ENCODE results near the gene PABPC5.

The PABPC5 gene

DNA sequence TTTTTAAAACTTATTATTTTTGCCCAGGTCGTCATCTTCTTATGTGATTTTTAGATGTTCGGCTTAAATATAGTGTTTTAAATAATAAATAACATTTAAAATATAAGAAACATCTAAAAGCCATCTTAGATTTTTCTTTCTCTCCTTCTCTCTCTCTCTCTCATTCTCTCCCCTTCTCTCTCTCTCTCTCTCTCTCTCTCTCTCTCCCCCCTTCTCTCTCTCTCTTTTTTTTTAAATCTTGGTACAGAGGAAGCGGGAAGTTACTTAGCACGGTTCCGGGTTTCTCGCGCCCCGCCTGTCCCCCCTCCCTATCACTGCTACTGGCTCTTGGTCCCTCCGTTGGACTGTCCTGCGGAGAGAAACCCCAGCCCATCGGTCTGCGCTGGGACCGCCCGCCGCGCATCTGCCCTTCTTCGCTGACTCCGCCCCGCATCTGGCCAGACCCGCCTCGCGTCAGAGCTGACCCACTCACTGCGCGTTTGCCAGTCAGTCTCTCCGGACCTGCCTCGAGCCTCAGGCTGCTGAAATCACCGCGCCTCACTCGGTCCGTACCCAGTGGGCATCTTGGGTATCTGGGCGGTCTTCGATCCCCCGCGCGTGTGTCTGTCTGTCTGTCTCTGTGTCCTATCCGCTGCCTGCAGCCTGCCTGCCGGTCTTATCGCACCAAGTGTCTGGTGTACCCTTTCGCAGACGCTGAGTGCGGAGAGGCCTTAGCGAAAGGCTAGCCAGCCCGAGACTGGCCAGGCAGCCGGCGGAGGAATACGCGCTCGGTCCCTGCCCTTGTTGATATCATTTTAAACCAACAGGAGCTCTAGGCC, at the start of gene PABPC5:
PABPC5 (plus strand) TSS at position 489 of the 818 bp plus-strand sequence. CDS start 739 bp downstream, outside the sequence.
- DNase-seq (ENCODE audit: low read depth, low spot score): no peak

DNA sequence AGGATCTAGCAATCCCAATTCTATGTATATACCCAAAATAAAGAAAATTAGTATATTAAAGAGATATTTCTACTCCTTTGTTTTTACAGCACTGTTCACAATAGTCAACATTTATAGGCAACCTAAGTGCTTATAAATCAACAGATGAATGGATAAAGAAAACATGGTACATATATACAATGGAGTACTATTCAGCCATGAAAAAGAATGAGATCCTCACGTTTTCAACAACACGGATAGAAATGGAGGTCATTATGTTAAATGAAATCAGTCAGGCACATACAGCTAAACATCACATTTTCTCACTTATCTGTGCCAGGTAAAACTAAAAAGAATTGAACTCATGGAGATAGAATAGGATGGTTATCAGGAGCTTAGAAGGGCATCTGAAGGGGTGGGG, 45.6 kb upstream of the PABPC5 start:
- DNase-seq (ENCODE audit: low read depth, low spot score): no peak

DNA sequence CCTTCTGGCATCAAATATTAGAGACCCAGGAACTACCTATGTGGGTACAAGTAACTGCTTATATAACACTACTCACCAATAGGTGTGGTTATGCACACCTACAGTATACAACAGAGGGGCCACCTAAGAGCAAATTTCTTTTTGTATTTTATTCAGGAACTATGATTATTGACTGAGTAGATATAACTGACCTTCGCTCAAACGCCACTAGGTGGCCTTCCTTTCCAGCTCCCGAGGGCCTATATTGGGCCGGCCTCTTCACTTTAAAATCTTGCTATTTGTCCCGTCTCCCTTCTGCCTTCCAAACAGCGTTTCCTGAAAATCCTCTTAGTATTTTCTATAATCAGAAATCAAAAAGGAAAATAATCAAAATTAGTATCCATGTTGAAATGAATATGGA, 19.9 kb upstream of the PABPC5 start:
- DNase-seq (ENCODE audit: low read depth, low spot score): no peak

DNA sequence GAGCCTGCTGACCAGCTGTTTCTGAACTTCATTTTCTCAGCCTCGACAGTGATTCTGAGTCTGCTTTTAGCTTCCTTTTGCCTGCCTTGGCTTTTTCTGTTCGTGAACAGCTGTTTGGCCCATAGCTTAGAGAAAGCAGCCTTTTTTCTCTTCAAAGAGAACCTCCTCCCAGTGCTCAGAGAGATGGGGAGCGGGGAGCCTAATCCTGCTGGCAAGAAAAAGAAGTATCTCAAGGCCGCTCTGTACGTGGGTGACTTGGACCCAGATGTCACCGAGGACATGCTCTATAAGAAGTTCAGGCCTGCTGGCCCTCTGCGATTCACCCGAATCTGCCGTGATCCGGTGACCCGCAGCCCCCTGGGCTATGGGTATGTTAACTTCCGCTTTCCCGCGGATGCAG, 756 bp downstream of the PABPC5 start:
- DNase-seq (ENCODE audit: low read depth, low spot score): no peak
